HL-60/S4 treated with retinoic acid at 250 ng/mL for 4 days and 3 days (cell line): Measurements from ENCODE around the gene PKNOX2.

ENCODE experiments used
- in situ Hi-C: fragments of 300-500 bp; cut with MboI; formaldehyde crosslinking; loops from 2 replicates; pipeline ENCODE4 v1.7.0; 2022; ENCODE audit warnings: low sequenced_read_pairs

Gene PKNOX2

DNA sequence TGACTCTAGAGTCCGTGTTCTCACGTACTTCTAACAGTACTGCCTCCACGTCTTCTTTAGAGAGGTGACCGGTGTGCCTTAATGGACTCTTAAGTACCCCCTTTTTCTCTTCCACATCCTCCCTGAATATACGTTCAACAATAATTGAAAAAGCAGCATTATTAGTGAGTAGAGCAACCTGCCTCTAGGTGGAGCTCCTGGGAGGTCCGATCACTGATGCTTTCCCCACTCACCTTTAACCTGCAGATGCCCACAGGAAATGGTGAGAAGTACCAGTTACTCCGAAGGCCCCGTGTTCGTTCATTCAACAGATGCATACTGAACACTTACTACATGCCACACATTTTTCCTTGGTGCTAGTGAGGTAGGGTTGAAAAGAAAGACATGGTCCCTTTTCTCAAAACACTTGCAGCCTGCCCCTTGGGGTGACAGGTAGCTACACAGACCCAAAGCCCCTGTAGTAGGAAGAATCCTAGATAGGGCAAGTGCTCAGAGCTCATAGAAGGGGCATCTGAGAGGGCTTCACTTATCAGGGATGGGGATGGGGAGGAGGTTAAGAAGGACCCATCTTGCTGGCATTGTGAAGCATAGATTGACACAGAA is 258.8 kb downstream of the PKNOX2 start:
- in situ Hi-C loops = no loop called here

- in situ Hi-C loops = no loop called here
These were observed 261.1 kb downstream of the PKNOX2 start for GRCh38 chr11:125425601-125426000.

DNA sequence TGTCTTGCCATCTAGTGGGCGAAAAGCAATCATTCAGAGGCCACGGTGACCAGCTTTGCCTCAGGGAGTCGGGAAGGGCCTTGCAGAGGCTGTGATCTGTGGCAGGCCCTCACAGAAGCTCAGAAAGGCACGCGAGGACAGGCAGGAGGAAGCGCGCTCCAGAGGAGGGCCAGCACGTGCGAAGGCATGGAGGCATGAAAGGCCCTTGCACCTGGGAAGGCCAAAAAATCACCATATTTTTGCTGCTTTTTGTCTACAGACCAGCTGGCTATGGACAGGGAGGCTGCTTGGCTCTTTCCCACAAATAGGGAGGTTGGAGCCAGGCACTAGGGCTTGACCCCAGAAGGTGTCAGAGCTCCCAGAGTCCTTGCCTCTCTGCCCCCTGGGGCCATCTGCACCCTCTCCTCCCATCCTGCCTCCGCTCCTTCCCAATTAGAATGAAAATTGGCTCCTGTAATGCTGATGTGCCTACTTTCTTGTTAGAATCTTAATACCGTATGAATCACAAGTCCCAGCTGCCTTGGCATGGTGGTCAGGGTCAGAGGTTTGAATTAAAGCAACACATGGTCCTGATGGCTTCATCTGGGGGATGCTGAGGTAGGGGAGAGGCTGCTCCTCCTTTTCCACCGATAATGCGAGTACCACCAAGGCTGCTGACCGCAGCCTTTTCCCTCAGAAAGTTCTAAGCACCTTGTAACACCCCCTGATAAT is 262.4 kb downstream of the PKNOX2 start:
- in situ Hi-C loops = no loop called here

DNA sequence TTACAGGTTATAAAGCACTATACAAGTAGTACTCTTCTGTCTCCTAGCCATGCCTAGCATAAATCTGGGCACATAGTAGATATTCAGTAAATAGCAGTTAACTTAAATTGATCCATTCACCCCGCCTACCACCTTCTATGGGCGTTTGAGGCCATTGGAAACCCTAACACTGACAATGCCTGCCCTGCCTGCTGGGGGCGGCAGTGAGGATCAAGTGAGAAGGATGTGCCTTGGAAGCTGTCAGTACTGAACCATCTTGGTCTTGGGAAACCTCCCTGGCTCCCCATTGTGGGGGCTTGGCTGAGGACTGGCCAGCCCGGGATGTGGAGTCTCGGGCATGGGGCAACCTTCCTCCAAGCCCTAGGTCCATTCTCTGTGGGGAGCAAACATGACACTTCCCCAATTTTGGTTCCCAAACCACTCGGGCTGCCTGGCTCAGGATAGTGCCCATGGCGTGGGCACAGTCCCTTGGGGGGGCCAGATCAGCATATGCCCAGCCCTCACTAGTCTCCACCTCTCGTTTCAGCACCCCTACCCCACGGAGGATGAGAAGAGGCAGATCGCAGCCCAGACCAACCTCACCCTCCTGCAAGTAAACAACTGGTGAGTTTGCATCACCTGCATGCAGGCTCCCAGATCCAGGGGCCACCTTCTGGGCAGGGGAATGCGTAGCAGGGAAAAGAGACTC is 264.1 kb downstream of the PKNOX2 start:
- in situ Hi-C loops = no loop called here

GRCh38 chr11:125429174-125429707 is 264.7 kb downstream of the PKNOX2 start:
- in situ Hi-C loops = no loop called here

DNA sequence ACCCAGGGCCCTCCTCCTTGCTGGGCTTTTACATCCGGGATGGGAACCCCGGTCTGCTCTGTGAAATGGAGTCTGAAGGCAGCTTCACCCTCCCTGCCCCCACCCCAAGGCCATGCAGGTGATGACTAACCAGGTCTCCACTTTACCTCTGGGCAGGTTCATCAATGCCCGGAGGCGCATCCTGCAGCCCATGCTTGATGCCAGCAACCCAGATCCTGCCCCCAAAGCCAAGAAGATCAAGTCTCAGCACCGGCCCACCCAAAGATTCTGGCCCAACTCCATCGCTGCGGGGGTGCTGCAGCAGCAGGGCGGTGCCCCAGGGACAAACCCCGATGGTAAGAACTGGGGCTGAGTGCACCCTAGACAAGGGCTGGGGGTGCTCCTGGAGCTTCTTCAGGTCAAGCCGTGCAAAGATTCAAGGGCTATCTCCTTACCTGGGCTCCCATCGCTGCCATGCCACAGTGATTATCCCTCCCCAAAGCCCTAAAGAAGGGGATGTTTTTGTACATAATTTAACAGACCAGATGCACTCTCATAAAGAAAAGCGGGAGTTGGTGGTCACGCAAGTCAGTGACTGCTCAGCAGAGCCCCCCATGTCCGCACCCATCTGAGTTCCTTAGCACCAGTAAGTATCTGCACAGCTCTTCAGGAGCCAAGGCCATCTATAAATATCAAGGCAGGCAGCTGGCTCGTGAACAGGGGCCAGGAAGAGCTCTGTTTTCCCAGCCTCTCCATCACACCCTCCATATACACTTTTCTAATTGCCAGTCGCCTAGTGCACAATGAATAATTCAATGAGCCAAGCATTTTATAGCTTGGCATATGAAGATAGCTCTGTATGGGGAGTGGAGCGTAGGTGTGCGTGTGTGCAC is 265.5 kb downstream of the PKNOX2 start:
- in situ Hi-C loops = no loop called here

- in situ Hi-C loops = no loop called here
These were observed 266.5 kb downstream of the PKNOX2 start for GRCh38 chr11:125431009-125431408.

DNA sequence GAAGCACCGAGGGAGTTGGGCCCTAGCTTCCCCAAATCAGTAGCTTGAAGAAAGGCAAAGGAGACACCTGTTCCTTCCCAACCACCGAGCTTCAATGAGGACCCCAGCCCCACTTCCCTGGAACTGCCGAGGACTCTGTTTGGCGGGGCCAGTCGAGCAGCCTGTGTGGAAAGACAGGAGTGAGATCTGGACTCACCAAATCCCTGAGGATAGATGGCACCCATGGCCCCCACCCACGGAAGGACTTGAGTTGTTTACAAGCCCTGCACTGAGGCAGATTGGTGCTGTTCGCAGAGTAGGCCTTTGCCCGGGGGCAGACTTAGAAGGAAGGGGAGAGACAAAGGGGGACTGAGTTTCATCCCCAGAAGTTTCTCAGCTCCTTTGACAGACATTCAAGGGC is 266.9 kb downstream of the PKNOX2 start:
- in situ Hi-C loops = no loop called here

DNA sequence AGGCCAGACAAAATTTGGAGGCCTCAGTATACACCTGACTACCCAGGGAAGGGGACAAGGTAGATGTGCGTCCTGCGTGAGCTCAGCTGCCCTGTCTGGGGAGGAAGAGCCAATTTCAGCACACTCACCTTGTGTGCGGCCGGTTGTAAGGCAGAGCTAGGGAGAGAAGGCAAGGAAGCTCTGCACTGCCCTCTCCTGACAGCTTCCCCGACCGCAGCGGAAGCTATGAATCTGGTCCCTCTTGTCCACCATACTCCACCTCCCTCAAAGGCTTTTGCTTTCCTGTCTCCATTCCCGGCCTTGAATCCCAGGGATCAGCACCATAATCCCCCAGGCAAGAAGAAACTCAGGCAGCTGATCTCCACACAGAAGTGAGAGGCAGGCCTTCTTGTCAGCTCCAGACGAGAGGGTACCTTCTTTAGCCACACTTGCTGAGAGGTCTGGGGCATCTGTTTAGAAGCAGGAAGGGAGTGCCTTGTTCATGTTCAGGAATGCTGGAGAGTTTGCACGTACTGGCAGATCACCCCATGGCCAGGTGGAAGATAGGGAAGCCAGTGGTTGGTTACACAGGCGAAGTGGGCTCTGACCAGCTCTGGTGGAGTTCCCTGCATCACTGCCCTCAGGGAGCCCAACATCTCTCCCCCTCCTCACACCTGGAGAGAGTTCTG is 269.0 kb downstream of the PKNOX2 start:
- in situ Hi-C loops = no loop called here

GRCh38 chr11:125435461-125436238 is 271.1 kb downstream of the PKNOX2 start:
- in situ Hi-C loops = no loop called here

DNA sequence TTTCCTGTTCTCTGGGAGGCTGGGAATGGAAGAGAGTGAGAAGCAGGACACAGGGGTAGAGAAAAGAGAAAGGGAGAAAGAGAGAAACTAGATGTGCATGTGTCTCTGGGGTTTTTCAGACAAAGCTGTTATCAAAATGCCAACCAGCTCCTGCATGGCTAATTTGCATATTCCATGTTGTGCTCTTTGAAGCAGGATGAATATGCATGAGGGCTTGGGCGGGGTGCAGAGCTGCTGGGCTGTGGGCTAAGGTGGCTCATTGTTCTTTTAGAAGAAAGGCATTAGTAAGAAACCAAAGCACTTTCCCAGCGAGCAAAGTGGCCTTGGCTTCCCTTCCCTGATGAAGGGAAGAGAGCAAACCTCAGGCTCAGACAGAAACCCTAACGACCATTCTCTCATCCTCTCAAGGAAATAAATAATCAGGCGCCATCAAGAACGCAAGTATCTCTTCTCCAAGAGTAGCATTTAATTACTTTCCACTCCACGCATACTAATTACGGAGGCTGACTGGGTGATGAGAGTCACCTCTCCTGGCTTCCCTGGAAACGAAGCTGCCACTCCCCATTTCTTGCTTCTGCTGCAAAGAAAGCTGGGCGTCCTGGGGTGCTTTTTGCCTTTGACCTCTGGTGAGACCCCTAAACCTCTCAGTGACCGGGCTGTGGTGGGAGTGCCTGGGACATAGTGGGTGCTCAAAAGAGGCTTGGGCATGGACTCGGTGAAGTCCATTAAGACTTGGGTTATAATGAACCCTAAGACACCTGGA is 277.3 kb downstream of the PKNOX2 start:
- in situ Hi-C loops = no loop called here

- in situ Hi-C loops = no loop called here
These were observed 278.4 kb downstream of the PKNOX2 start for GRCh38 chr11:125442946-125443345.

DNA sequence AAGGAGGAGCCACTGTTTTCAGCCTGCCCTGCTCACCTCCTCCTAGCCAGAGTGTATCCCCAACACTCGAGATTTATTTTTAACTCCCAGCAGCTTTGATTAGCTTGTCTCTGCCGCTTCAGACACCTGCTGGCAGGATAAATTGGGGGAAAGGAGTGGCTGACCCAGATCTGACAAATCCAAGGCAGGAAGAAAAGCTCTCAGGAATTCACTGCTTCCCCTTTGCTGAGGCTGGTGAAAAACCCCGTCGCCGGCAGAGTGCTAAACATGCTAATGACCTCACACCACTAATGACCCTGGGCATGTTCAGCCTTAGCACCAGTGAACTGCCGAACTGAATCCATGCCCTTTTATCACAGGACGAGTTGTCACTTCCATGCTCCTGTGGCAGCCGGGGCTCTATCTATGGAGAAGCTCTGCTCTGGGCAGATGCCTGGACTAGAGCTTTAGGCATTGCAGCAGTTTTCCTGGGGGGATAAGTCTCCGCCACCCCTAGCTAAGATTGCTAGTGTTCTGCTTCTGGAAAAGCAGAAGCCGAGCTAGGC is 279.3 kb downstream of the PKNOX2 start:
- in situ Hi-C loops = no loop called here

- in situ Hi-C loops = no loop called here
These were observed 281.2 kb downstream of the PKNOX2 start for GRCh38 chr11:125445731-125446130.

DNA sequence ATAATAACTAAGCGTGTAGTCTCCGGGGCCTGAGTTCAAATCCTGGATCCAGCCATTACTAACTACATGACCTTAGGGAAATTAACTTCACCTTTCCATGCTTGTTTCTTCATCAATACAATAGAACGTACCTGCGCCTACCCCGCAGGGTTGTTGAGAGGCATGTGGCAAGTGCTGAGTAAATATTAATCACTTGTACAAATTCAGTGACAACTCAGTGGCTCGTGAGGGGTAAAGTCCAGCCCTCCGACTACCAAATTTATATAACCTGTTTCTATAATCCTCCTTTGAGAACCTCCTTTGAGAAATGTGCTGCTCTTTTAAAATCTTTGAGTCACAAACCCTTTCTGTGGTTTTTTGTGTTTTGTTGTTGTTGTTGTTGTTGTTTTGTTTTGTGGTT is 281.7 kb downstream of the PKNOX2 start:
- in situ Hi-C loops = no loop called here

- in situ Hi-C loops = no loop called here
These were observed 283.2 kb downstream of the PKNOX2 start for GRCh38 chr11:125447721-125448120.

DNA sequence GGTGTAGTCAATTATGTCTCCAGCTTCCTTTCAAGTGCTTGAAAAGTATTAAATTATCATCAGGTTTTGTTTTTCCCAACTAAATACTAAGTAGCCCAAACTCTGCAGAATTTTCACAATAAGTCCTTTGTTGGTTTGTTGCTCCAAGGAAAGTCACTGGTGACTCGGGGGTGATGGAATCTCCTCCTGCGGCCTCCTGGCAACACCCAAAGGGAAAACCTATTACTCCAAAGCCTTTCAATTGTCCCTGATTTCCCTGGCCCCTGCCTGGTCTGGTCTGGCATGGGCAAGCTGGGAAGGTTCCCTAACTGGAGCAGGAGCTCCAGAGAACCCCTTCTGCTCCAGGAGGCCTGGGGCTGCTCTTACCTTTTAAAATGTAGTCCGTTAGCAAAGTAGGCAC is 283.6 kb downstream of the PKNOX2 start:
- in situ Hi-C loops = no loop called here

DNA sequence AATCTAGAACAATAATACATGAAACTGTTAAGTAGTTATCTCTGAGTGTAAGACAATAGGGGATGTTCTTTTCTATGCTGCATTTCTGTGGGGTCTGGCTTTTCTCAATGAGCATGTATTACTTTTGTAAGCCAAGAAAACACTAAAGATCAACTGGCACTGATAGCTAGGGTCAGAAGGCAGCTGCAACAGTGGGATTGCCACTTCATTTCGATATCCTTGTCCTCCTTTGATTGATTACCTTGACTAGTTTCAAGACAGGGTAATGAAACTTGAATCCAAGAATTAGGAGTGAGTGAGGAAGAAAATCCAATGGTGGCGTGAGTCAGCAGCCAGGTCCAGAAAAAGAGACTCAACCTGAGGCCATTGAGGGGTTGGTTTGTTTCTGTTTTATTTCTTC is 285.0 kb downstream of the PKNOX2 start:
- in situ Hi-C loops = no loop called here
